ENCODE measurements around the gene STRN.
"Not testable (repeated sequence)": the region's sequence is repeated elsewhere in the genome, so short reads cannot be mapped to it uniquely, and the experiment has no call there.

STRN gene

DNA sequence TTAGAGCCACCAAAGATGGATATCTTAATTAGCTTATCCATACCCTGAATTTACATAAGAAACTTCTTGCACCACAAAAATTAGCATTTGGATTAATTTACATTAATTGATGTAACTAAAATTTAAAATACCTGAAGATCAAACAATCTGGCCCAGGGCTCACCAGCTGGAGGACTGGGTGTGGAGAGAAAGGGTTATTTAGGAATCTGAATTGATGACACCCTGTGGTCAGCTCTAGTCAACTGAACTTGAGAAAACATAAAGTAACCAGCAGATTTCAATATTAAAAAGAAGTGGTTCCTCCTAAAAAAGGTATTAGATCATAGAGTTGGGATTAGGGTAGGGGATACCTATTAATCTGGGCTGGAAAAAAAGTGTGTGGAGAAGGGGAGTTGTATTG is 122.5 kb downstream of the STRN start:
- in situ Hi-C loops (cut with MboI; ENCODE audit: low sequenced_read_pairs): no loop called here

DNA sequence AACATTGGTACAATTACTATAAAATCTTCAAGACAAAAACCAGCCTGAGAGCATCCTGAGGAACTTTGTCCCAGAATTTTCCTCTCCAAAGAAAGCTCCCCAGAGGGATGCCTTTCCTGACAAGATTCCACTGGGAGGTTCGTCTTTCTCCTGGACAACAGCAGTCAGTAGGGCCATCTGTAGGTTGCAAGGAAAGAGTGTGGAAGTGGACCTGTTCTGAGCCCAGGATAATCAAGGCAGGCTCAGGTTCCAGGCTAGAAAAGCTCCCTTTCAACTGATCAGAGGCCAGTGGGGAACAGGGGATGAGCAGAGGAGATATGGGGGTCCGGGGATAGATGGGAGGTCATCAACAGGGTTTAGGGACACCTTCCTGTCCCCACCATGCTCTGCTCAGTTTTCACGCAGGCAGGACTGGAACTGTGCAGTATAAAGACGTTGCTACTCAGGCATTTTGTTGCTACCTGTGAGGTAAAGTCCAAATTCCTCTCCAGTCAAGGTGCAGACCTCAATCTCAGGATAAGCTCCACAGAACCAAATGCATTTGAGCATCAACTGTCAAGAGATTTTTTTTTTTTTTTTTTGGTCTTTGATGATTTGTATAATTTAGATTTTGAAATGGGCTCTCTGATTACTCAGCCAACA is 126.2 kb downstream of the STRN start:
- in situ Hi-C loops (cut with MboI; ENCODE audit: low sequenced_read_pairs): no loop called here

DNA sequence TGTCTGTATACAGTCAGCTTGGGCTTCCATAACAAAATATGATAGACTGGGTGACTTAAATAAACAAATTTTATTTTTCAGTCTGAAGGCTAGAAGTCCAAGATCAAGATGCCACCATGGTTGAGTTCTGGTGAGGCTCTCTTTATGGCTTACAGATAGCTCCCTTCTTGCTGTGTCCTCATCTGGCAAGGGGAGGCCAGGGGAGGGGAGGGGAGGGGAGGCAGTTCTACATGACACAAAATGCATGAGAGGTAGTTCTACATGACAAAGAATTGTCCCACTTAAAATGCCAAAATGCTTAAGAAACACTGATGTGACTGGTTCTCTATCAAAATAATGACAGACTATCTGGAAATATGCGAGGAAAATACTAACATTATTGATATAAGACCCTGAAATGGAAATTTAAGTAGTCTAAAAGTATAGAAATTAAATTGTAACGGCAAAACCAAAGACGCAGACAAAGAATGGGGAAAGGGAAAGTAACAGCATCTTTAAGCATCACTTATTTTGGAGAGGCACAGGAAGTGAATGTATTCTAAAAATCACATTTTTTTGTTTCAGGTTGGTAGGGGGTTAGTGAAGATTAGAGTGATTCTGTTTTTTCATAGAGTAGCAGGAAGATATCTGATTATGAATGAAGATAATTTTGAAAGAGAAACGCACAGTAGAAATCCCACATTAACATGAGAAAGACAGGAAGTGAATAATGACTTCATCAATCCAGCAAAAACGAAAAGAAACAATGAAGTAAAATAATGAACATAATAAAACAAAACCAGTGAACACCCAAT is 131.4 kb downstream of the STRN start:
- in situ Hi-C loops (cut with MboI; ENCODE audit: low sequenced_read_pairs): no loop called here

DNA sequence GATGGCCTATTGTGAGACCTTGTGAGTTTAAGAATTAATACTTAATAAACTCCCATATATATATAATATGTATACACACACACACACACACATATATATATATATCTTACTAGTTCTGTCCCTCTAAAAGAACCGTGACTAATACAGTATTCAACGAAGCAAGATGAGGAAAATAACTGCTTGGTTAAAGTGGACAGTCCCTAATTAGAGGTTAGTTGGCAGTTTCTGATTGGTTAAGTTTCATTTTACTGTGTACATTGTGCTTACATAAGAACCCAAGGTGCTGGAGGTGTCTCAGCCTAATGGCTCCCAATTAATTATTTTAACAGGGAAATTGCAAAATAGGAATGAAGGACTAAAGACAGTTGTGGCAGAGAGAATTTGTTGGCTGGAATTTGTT is 132.1 kb downstream of the STRN start:
- in situ Hi-C loops (cut with MboI; ENCODE audit: low sequenced_read_pairs): no loop called here

DNA sequence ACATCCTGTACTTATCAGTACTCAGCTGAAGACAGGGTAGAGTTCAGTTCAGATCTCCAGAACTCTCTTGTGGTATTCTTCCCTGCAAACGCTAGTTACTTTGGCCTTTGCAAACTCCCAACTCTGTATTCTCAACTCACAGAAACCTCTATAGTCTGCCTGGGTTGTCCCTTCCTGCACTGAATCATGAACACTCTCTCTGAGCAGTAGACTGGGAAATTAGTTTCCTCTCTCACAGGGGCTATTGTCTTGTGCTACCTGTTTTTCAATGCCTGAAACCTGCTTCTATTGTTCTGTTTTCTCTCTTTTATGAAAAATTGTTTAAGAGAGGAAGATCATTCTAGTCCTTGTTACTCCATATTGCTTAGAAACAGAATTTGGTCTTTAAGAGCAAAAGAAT is 135.2 kb downstream of the STRN start:
- in situ Hi-C loops (cut with MboI; ENCODE audit: low sequenced_read_pairs): no loop called here

DNA sequence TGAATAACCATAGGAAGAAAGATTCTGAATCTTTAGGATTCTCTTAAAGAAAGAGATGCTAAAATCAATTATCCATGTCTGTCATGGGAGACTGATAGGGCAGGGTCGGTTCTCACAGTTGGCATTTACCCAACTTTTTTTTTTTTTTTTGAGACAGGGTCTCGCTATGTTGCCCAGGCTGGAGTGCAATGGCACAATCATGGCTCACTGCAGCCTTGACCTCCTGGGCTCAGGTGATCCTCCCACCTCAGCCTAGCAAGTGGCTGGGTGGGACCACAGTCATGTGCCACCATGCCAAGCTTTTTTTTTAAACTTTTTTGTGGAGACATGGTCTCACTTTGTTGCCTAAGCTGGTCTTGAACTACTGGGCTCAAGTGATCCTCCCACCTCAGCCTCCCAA is 141.7 kb downstream of the STRN start:
- in situ Hi-C loops (cut with MboI; ENCODE audit: low sequenced_read_pairs): not testable (repeated sequence)

DNA sequence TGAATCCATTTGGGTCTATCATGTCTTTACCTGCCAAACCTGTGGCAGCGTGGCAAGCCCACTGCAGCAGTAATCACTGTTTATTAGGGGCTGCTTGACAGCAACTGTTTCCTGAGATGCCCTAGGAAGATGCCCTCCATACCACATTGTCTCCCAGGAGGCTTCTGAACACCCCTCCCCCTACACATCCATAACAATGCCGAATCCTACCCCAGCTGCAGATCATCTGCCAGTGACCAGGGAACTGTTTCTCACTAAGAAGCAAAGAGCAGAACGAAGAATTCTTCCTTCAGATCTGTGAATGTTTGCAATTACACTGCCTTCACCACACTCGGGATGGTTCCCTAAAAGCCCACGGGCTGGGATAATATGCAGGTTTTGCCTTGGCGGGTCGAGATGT is 142.1 kb downstream of the STRN start:
- in situ Hi-C loops (cut with MboI; ENCODE audit: low sequenced_read_pairs): no loop called here

DNA sequence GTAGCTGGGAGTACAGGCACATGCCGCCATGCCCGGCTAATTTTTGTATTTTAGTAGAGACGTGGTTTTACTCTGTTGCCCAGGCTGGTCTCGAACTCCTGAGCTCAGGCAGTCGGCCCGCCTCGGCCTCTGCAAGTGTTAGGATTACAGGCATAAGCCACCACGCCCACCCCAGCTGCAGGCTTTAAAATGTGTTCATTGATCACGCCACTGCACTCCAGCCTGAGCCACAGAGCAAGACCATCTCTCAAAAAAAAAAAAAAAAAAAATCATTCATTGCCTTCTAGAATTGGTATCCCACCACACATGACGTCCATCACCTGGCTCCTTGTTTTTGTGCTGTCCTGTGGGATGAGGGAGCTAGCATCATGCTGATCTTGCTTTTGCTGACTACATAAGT is 142.5 kb downstream of the STRN start:
- in situ Hi-C loops (cut with MboI; ENCODE audit: low sequenced_read_pairs): no loop called here

DNA sequence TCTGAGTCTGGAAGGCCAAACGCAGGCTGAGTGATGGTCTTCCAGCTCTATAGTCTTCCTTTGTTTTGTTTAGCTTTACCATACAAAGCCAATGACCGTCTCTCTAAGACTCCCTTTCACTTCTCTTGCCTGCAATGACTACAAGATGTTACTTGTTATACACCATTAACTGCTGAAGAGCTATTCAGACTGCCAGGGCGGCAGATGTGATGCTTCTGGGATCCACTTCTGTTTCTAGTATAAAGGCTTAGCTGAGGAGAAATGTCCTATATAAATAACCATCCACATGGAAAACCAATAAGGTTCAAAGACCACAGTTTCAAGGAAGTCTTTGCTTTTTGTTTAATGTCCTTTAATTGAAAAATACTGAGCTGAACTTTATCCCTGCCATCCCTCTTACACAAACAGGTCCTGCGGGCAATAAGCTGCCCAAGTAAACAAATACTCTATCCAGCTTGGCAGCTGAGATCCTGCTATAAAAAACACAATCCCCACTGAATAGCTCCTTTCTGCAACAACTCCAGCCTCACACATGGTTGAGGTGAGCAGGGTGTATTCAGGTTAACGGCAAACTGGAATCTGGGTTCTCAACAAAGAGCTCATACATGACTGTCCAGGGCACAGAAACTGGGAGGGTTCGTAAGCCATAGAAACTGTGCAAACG is 145.3 kb downstream of the STRN start:
- in situ Hi-C loops (cut with MboI; ENCODE audit: low sequenced_read_pairs): no loop called here

DNA sequence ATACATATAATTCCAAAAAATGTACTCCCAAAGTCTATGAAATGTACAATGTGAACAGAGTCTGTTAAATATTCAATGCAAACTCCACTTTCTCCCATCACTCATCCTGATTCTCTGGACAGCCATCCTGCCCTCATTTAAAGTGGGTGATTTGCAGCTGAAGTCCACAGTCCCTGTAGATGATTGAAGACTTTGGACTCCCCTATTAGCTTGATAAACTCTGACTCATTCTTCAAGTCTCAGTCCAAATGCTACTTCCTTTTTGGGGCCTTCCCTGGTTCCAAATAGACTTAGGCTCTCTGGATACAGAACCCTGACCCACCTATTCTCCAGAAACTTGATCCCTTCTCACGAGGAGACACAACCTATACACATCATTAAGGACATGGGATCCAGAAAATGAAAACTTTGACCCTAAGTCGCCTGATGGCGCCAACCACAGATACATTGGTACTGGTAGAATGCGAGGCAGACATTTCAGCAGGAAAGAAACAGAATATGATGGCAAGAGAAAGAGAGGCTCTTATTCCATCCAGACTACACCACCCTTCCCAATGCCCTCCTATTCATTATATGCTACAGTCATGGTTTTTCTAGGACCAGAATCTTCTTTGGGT is 147.1 kb downstream of the STRN start:
- in situ Hi-C loops (cut with MboI; ENCODE audit: low sequenced_read_pairs): no loop called here

DNA sequence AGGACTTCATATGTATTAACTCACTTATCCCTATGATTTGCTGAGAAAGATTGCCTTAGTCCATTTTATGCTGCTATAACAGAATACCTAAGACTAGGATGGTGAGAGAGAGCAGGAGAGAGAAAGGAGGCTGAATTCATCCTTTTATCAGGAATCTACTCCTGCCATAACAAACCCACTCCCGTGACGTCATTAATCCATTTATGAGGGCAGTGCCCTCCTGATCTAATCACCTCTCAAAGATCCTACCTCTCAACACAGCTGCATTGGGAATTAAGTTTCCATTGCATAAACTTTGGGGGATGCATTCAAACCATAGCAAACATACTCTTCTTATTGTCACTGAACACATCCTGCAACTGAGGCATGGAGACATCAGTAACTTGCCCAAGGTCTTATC is 147.8 kb downstream of the STRN start:
- in situ Hi-C loops (cut with MboI; ENCODE audit: low sequenced_read_pairs): no loop called here

DNA sequence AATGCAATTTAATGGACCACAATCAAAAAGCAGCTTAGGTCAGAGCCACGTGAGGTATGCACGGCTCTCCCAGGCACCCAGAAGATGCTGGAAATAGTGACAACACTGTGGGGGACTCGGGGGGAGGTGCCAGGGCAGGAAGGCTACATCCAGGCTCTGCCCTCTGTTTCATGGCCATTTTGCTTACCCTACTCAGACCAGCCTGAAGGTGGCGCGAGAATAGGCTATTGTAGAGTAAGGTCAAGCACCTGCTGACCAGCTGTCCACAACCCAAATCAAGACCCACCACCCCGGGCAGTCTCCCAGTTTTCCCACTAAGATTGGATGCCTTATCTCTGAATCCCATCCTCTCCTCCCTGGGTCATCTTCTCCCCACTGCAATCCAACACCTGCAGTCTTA is 154.1 kb downstream of the STRN start:
- in situ Hi-C loops (cut with MboI; ENCODE audit: low sequenced_read_pairs): no loop called here

DNA sequence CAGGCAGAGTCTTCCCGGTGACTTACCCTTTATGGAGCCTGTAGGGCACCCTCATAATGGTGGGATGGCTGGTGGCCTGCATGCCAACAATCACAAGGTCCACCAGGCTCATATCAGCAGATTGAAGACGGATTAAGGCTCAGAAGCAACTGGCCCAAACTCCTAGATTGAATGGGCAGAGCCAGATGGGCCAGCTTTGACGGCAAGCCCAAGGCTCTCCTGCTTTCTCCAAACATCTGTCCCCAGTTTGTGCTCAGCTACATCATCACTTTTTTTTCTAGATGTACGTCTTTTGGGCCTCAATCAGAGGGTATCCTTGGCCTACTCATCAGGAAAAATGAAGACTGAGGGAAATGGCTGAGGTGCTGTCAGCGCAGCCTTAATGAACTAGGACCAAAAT is 155.3 kb downstream of the STRN start:
- in situ Hi-C loops (cut with MboI; ENCODE audit: low sequenced_read_pairs): no loop called here

DNA sequence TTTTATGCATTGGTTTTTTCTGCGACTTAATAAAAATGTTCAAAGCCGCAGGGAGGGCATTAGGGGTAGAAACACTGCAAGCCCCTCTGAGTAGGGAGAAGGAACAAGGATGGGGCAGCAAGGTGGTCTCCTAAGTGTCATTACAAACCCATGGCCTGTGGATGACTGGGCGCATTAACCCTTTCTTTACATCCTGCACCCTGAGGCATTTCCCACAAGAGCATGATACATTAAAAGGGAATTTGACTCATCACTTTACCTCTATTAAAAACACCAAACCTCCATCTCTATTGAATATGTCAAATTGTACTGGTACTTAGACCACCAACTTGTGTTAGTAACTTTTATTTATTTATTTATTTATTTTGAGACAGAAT is 157.3 kb downstream of the STRN start:
- in situ Hi-C loops (cut with MboI; ENCODE audit: low sequenced_read_pairs): no loop called here

DNA sequence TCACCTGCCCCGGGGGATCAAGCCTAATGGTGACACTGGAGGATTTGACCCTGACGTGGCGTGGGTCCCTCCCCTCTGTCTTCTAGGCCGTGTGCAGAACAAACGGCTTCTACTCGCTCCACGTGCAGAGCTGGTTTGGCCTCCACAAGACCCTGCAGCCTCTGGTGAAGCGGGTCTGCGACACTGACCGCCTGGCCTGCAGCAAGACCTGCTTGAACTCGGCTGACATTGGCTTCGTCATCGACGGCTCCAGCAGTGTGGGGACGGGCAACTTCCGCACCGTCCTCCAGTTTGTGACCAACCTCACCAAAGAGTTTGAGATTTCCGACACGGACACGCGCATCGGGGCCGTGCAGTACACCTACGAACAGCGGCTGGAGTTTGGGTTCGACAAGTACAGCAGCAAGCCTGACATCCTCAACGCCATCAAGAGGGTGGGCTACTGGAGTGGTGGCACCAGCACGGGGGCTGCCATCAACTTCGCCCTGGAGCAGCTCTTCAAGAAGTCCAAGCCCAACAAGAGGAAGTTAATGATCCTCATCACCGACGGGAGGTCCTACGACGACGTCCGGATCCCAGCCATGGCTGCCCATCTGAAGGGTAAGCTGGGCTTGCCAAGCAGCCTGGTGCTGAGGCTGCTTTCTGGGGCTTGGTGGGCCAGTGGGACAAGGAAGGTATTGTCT is 157.8 kb downstream of the STRN start:
- in situ Hi-C loops (cut with MboI; ENCODE audit: low sequenced_read_pairs): no loop called here

DNA sequence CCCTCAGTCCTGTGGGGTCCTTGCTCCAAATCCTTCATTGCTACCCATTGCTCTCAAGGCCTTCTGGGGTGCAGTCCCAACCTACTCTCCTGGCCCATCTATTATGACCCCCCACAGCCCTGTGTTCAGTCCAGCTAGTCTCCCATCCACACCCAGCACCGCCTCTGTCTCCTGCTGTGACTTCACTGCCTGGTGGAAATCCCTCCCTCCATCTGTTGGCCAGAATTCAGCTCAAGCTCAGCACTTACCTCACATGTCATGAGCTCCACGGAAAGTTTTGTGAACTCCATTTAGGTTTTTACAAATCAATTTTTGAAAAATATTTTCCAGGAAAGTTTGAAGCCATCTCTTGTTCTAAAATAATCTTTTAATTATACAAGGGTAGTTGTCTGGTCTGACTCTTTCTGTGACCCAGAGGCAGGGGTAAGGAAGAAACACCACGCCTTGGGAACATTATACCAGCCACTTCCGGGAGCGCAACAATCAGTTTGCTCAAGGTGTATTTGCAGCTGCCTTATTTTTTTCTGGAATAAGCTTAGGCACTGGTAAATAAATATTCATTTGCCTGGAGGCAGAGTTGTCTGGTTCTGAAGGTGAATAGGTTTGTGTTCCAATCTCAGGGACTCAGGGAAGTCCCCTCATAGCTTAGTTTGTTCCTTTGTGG is 159.0 kb downstream of the STRN start:
- in situ Hi-C loops (cut with MboI; ENCODE audit: low sequenced_read_pairs): no loop called here

DNA sequence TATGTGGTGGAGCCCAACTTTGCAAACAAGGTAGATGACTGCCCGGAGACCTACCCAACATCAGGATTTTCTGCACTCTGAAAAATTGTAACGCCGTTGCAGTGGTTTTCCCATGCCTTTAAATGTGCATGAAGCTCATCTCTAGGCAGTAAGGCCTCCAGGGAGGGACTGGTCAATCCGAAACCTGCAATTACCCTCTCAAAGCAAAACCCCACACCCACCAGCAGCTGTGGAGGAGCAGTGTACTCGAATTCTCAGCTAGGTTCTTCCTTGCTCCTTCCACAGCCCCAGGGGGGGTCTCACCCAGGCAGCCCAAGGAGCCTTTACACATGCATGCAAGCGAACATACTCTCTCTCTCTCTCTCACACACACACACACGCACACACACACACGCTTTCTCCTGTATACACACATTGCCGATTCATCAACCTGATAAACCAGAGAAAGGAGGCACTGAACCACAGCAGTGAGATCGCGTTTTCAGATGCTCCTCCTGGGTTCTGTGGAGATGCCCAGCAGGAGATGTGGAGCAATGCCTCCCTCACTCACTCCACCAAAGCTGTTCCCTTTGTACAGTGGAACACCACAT is 160.6 kb downstream of the STRN start:
- in situ Hi-C loops (cut with MboI; ENCODE audit: low sequenced_read_pairs): no loop called here

DNA sequence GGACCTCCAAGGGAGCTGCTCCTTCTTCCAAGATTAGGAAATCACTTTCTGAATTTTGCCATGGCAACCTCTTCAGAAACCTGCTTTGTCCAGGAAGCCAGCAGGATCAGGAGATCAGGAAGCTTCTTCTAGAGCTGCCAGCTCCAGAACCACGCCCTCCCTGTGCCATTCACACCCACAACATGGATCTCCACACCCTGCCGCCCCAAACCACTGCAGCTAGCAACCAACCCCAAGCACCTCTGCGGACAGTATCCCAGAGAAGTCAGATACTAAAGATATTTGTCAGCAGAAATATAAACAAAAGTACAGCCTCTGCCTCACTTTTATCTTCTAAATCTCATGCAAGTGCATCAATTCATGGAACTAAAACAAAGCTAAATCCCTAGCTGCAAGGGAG is 163.4 kb downstream of the STRN start:
- in situ Hi-C loops (cut with MboI; ENCODE audit: low sequenced_read_pairs): no loop called here

DNA sequence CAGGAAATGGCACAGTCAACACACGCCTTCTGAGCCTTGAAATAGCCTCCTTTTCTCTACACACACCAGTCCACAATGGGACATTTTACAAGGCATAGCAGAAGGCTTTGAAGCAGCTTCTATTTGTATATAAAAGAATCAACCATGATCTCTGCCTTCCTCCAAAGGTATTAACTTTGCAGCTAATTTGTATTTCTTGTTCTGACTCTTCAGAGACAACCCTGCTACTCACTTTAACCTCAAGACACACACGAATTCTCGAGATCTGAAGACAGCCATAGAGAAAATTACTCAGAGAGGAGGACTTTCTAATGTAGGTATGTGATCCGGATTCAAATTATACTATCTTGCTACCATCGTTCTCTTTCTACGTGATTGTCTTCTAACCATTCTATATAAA is 165.2 kb downstream of the STRN start:
- in situ Hi-C loops (cut with MboI; ENCODE audit: low sequenced_read_pairs): no loop called here

DNA sequence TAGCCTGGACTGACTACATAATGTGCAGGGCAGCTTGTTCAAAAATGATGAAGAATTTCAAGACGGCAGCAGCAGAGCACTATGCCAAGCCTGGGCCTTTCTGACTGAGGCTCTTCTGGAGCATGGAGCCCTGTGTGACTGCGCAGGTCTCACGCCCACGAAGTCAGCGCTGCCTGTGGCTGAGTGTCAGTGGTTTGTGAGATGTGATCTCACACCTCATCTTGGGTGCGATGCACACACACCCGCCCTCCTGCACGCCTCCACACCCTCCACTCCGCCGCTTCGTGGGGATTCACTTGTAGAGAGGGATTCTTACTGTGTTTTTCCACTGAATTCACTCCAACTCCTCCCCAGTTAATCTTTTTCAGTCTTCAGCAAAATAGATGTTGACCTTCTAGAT is 166.0 kb downstream of the STRN start:
- in situ Hi-C loops (cut with MboI; ENCODE audit: low sequenced_read_pairs): no loop called here

All from HL-60/S4 (cell line).